OCI-LY3 (cell line): ENCODE results near the gene TRIM14.

Source experiments
- EZH2phosphoT487 ChIP-seq: fragments of 200-600 bp; shearing (Covaris generic); IDR thresholded peaks from 2 replicates; pipeline ENCODE4 v1.6.1; 2018; ENCODE audit warnings: antibody characterized with exemption, mixed run types, low read depth
- TF ChIP-seq, protein P1 (sequence below): fragments of 200-600, 300-600 bp; sonication (generic); IDR thresholded peaks from 2 replicates; pipeline ENCODE4 v1.5.1; 2014; ENCODE audit warnings: antibody characterized with exemption, low read length, low read depth

DNA sequence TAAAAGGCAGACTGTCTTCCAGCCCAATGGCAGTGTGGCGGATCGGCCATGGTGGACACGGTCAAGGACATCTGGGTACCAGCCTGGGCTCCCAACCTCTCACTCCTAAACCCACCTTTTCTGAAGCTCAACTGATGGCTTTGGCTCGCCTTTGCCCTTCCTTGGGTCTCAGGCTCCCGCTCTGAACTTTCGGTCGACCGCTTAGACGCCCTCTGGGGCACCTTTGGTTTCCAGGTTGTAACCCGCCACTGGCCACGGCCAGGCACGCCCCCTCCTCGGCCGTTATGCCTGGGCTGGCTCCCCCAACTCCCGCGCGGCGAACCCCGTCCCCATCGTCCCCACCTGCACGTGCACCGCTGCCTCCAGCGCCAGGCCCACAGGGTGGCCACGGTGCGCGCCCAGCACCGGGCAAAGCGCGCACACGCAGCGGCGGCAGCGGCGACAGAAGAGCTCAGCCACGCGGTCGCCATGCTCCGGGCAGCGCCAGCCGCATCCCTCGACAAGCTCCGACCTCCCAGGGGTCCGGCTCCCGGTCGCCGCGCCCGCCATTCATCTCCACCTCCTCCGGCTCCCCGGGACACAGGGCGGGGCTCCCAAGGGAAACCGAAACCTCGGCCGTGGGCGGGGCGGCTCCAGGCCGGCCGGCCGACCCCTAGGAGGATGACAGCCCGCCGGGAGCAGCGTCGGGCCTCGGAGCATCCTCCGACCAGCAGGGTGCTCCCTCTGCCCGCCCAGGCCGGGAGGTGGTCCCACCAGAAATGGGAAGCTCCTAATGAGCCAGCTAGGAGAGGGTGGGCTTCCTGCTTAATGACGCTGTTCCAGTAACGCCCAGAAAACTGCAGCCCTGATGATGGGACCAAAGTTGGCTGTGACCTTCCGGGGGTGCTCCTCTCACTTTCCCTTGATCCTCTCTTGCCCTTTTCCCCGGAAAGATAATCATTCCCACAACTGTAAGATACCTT lies at the start of gene TRIM14:
- TF ChIP-seq, protein P1, sequence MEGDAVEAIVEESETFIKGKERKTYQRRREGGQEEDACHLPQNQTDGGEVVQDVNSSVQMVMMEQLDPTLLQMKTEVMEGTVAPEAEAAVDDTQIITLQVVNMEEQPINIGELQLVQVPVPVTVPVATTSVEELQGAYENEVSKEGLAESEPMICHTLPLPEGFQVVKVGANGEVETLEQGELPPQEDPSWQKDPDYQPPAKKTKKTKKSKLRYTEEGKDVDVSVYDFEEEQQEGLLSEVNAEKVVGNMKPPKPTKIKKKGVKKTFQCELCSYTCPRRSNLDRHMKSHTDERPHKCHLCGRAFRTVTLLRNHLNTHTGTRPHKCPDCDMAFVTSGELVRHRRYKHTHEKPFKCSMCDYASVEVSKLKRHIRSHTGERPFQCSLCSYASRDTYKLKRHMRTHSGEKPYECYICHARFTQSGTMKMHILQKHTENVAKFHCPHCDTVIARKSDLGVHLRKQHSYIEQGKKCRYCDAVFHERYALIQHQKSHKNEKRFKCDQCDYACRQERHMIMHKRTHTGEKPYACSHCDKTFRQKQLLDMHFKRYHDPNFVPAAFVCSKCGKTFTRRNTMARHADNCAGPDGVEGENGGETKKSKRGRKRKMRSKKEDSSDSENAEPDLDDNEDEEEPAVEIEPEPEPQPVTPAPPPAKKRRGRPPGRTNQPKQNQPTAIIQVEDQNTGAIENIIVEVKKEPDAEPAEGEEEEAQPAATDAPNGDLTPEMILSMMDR, result peak; percentile 20; the same call in 1 of the 2 replicates
- TF ChIP-seq EZH2phosphoT487, result no peak
